Gastroesophageal sphincter (tissue), 4 donors: ENCODE results near the gene SLC39A10. TPM values are rescaled to one million over a fixed set of nuclear protein-coding genes. Genes with fewer than 3 reads are reported as not detected.

Source experiments
- ATAC-seq: fragments of 150-250 bp; one replicate; pipeline ENCODE4 v1.9.1; 2016; ENCODE audit warnings: mild to moderate bottlenecking, moderate library complexity
- H3K27ac ChIP-seq, 4 donors: fragments of 200-600 bp; sonication (generic) in 3 of 4; 1 replicate in 3 of 4; 2 replicates in 1 of 4; pipeline ENCODE4 v1.5.1; 2016 to 2019
- H3K27me3 ChIP-seq: fragments of 200-600 bp; sonication (generic); one replicate; pipeline ENCODE4 v1.5.1; 2019
- H3K36me3 ChIP-seq, 2 donors: fragments of 200-600 bp; sonication (generic); one replicate each; pipeline ENCODE4 v1.5.1; 2019; ENCODE audit warnings: control low read depth in 1 of 2
- H3K4me1 ChIP-seq, 3 donors: fragments of 200-600 bp; sonication (generic); 1 replicate in 2 of 3; 2 replicates in 1 of 3; pipeline ENCODE4 v1.5.1; 2016 to 2019; ENCODE audit warnings: control low read depth in 2 of 3
- H3K4me3 ChIP-seq, 2 donors: fragments of 200-600 bp; sonication (generic); one replicate each; pipeline ENCODE4 v1.5.1; 2019; ENCODE audit warnings: mild to moderate bottlenecking in 1 of 2, moderate library complexity in 1 of 2
- H3K9me3 ChIP-seq, 3 donors: fragments of 200-600 bp; sonication (generic); one replicate each; pipeline ENCODE4 v1.5.1; 2017 to 2019; ENCODE audit warnings: control low read depth in 2 of 3
- EP300 ChIP-seq: sonication (generic); formaldehyde crosslinking; IDR thresholded peaks from one replicate; pipeline ENCODE4 v1.6.1; 2017; ENCODE audit warnings: antibody characterized with exemption, mild to moderate bottlenecking
- POLR2A ChIP-seq, 2 donors: fragments of 450-650 bp; IDR thresholded peaks; one replicate each; pipeline ENCODE4 v1.6.1; 2017; ENCODE audit warnings: antibody characterized with exemption in 2 of 2, mild to moderate bottlenecking in 2 of 2, moderate library complexity in 1 of 2
- POLR2AphosphoS5 ChIP-seq: sonication (generic); formaldehyde crosslinking; IDR thresholded peaks from one replicate; pipeline ENCODE4 v1.6.1; 2017; ENCODE audit warnings: antibody characterized with exemption
- WGBS, 2 donors: methylation state at CpG; one replicate each; pipeline ENCODE4 v1.1.5; 2018; ENCODE audit warnings: low coverage in 1 of 2; 5-methylcytosine and 5-hydroxymethylcytosine counted together
- total RNA-seq, 4 donors: library from RNA; depleted of rRNA; stranded (reverse); fragments of >200 nt; gene quantifications; one replicate each; pipeline ENCODE4 v1.1.0, GENCODE V29; 2016
- TF ChIP-seq, protein P1 (sequence below), 4 experiments: fragments of 200-600 bp in 2 of 4; fragments of 450-650 bp in 2 of 4; sonication (generic) in 1 of 4; IDR thresholded peaks; one replicate each; pipeline ENCODE4 v1.5.1; 2017 to 2019; ENCODE audit warnings: antibody characterized with exemption in 4 of 4, mild to moderate bottlenecking in 2 of 4, moderate library complexity in 2 of 4

Gene SLC39A10
- total RNA-seq, 4 donors from 2014 or later: 7.1 to 14.6 (median 9.5) TPM

DNA sequence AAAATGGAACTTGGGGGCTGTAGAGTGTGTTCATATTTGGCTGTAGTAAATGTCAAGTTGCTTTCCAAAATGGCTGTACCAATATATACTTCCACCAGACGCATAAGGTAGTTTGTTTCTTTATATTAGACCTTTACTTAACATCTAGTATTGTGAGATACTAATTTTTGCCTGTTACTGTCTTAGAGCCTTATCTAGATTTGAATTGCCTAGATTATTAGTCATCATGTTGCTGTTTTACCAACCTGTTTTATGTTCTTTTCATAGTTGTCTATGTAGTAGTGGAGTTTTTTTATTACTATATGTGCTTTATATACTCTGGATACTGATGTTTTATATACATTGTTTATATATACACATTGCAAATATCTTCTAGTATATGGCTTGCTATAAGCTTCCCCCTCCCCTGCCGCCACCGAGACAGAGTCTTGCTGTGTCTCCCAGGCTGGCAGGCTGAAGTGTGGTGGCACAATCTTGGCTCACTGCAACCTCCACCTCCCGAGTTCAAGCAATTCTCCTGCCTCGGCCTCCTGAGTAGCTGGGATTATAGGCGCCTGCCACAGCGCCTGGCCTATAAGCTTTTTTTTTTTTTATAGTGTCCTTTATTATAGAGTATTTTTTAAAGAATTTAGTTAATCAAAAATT, 18.9 kb downstream of the SLC39A10 start:
- Histone ChIP-seq H3K4me1 (no peaks in the 10 kb centered on the region), H3K27ac (no peak overlapping the region), H3K4me3 (no peak overlapping the region), H3K27me3 (no peaks in the 10 kb centered on the region), H3K36me3 (peaks cover 0 to 11% of the 10 kb centered on the region in 2 donors), H3K9me3 (no peaks in the 10 kb centered on the region)
- no peak for ATAC-seq
- TF ChIP-seq POLR2AphosphoS5 (no peak), EP300 (no peak), POLR2A (IDR thresholded peaks at IDR 0.05) (no peak)
- TF ChIP-seq, protein P1, sequence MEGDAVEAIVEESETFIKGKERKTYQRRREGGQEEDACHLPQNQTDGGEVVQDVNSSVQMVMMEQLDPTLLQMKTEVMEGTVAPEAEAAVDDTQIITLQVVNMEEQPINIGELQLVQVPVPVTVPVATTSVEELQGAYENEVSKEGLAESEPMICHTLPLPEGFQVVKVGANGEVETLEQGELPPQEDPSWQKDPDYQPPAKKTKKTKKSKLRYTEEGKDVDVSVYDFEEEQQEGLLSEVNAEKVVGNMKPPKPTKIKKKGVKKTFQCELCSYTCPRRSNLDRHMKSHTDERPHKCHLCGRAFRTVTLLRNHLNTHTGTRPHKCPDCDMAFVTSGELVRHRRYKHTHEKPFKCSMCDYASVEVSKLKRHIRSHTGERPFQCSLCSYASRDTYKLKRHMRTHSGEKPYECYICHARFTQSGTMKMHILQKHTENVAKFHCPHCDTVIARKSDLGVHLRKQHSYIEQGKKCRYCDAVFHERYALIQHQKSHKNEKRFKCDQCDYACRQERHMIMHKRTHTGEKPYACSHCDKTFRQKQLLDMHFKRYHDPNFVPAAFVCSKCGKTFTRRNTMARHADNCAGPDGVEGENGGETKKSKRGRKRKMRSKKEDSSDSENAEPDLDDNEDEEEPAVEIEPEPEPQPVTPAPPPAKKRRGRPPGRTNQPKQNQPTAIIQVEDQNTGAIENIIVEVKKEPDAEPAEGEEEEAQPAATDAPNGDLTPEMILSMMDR (IDR thresholded peaks at IDR 0.05): no peak
- 91 to 100% methylated on average over 4 to 7 of the region's 7 CpGs for WGBS, 2 donors

DNA sequence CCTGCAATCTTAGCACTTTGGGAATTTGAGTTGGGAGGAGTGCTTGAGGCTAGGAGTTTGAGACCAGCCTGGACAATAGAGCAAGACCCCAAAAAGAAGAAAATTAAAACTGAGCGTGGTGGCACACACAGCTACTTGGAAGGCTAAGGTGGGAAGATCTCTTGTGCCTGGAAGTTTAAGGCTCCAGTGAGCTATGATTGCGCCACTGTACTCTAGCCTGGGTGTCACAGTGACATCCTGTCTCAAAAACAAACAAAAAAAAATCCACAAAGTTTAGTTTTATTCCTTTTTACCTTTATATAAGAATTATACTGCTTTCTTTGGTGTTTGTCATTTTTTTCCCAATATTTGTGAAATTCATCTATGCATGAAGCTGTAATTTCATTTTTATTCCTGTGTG, 20.3 kb downstream of the SLC39A10 start:
- no peak overlapping the region for H3K27ac ChIP-seq
- H3K27me3 ChIP-seq: no peaks in the 10 kb centered on the region
- 74 to 100% methylated on average over 2 of the region's 2 CpGs for WGBS, 2 donors
- no peaks in the 10 kb centered on the region for H3K9me3 ChIP-seq
- no peak for TF ChIP-seq EP300
- TF ChIP-seq, protein P1 (IDR thresholded peaks at IDR 0.05): no peak
- TF ChIP-seq POLR2AphosphoS5: no peak
- no peak for TF ChIP-seq POLR2A (IDR thresholded peaks at IDR 0.05)
- no peaks in the 10 kb centered on the region for H3K4me1 ChIP-seq
- H3K4me3 ChIP-seq: no peak overlapping the region
- no peak for ATAC-seq
- H3K36me3 ChIP-seq: peaks cover 0 to 16% of the 10 kb centered on the region in 2 donors

DNA sequence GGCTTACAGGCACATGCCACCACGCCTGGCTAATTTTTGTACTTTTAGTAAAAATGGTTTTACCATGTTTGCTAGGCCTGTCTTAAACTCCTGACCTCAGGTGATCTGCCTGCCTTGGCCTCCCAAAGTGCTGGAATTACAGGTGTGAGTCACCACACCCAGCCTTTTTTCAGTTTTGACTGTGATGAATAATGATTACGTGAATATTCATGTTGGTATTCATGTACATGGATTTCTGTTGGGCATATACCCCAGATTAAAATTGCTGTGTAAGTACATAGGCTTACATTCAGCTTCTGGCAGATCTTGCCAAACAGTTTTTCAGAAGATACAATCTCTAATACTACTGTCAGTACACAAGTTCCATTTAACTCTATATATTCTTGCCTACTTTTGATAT, 20.9 kb downstream of the SLC39A10 start:
- Histone ChIP-seq H3K27ac (no peak overlapping the region), H3K27me3 (no peaks in the 10 kb centered on the region), H3K36me3 (peaks cover 0 to 16% of the 10 kb centered on the region in 2 donors), H3K4me3 (no peak overlapping the region), H3K9me3 (no peaks in the 10 kb centered on the region), H3K4me1 (no peaks in the 10 kb centered on the region)
- WGBS, 2 donors: 90 to 100% methylated on average over 1 to 2 of the region's 2 CpGs
- TF ChIP-seq POLR2A (IDR thresholded peaks at IDR 0.05): no peak
- no peak for TF ChIP-seq POLR2AphosphoS5
- no peak for TF ChIP-seq EP300
- TF ChIP-seq, protein P1 (IDR thresholded peaks at IDR 0.05): no peak
- ATAC-seq: no peak

DNA sequence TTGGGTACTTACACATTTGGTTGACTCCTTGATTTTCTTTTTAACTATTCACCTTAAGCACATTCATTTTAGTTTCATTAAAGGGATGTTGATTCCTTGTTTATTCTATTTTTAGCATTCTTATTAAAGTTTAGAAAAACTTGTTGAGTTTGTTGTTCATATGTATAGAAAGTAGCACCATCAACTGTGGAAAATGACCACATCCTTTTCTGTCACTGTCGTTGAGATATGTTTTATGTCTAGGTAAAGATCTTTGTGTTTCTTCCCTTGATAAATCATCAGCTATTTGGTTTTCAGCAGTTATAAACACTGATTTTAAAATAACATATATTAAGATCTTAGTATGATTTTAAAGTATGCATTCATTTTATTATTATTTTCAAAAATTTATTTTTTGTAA, 25.1 kb downstream of the SLC39A10 start:
- Histone ChIP-seq H3K4me3 (no peak overlapping the region), H3K27me3 (no peaks in the 10 kb centered on the region), H3K27ac (no peak overlapping the region), H3K4me1 (no peaks in the 10 kb centered on the region), H3K36me3 (peaks cover 0 to 16% of the 10 kb centered on the region in 2 donors), H3K9me3 (no peaks in the 10 kb centered on the region)
- WGBS, 2 donors: 100% methylated on average over 1 of the region's 1 CpG
- TF ChIP-seq, protein P1 (IDR thresholded peaks at IDR 0.05): no peak
- TF ChIP-seq EP300 (no peak), POLR2A (IDR thresholded peaks at IDR 0.05) (no peak), POLR2AphosphoS5 (no peak)
- ATAC-seq: no peak

DNA sequence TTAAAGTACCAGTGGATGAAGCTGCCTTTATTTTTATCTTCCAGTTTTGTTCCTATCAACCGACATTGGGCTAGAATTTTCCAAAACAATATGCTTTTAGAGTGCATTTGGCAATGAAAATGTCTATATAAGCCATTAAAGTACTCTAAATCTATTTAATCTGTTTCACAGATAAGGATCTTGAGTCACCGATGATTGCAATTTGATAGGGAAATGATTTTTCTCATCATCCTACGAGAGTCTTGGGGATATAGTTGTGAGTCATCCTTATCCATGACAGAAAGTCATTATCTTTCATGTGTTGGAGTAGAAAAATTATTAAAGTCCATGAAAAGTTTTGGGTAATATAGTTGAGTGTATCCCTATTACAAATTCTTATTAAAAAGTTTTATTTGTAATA, 26.1 kb downstream of the SLC39A10 start:
- WGBS, 2 donors: 49 to 80% methylated on average over 2 to 3 of the region's 3 CpGs

More for the DNA sequence above, 26.1 kb downstream of the SLC39A10 start:
- no peak for TF ChIP-seq POLR2A (IDR thresholded peaks at IDR 0.05)
- TF ChIP-seq POLR2AphosphoS5: no peak
- TF ChIP-seq, protein P1 (IDR thresholded peaks at IDR 0.05): no peak
- no peak for TF ChIP-seq EP300
- H3K27ac ChIP-seq: no peak overlapping the region
- H3K27me3 ChIP-seq: no peaks in the 10 kb centered on the region
- peaks cover 0 to 16% of the 10 kb centered on the region in 2 donors for H3K36me3 ChIP-seq
- no peak overlapping the region for H3K4me3 ChIP-seq
- H3K9me3 ChIP-seq: no peaks in the 10 kb centered on the region
- no peak for ATAC-seq
- no peaks in the 10 kb centered on the region for H3K4me1 ChIP-seq
